Measurements from ENCODE around the gene PTPN18.
"Not testable (repeated sequence)": the region's sequence is repeated elsewhere in the genome, so short reads cannot be mapped to it uniquely, and the experiment has no call there.

Gene PTPN18, protein sequence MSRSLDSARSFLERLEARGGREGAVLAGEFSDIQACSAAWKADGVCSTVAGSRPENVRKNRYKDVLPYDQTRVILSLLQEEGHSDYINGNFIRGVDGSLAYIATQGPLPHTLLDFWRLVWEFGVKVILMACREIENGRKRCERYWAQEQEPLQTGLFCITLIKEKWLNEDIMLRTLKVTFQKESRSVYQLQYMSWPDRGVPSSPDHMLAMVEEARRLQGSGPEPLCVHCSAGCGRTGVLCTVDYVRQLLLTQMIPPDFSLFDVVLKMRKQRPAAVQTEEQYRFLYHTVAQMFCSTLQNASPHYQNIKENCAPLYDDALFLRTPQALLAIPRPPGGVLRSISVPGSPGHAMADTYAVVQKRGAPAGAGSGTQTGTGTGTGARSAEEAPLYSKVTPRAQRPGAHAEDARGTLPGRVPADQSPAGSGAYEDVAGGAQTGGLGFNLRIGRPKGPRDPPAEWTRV

GRCh38 chr2:130355578-130356431 lies at the start of gene PTPN18:
Gene PTPN18 (plus strand): TSS chr2:130356056. CDS start chr2:130356108, 52 bp downstream.
- DNase-seq: peak; percentile 74

DNA sequence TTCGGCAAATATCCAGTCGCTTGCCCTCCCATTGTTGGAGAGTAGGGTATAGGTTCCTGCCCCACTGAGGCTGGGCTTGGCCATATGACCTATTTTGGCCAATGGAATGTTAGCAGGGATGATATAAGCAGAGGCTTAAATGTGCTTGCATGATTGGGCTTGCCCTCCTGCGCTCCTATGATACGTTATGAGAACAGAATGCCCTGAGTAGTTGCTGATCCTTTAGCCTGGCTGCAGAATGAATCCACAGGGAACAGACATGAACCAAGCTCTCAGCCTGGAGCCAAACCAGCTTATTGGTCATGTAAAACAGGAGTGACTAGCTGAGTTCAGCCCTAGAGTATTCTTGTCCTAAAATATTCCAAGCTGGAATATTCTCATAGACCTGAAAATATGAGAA lies 48.0 kb upstream of the PTPN18 start:
- no peak for DNase-seq

GRCh38 chr2:130310881-130311280 lies 45.0 kb upstream of the PTPN18 start:
- no peak for DNase-seq

- DNase-seq: no peak
These were observed 42.0 kb upstream of the PTPN18 start for GRCh38 chr2:130313812-130314334.

DNA sequence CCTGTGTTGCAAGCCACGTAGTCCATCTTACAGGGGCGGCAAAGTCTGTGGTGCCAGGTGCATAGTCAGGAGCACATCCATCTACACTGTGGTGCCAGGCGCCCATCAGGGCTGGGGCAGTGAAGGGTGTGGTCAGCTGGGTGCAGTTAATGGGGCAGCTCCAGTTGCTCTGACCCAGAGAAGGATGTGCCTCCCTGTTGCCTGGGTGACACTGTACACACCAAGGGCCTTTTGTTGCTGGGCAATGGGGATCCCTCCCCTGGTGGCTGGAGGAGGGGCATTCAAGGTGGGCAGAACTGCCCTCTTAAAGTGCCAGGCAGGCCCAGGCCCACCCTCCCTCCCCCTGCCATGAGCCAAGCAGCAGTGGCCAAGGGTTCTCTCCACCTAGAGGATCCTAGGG lies 41.5 kb upstream of the PTPN18 start:
- DNase-seq: no peak

- no peak for DNase-seq
These were observed 39.3 kb upstream of the PTPN18 start for GRCh38 chr2:130316596-130316995.

DNA sequence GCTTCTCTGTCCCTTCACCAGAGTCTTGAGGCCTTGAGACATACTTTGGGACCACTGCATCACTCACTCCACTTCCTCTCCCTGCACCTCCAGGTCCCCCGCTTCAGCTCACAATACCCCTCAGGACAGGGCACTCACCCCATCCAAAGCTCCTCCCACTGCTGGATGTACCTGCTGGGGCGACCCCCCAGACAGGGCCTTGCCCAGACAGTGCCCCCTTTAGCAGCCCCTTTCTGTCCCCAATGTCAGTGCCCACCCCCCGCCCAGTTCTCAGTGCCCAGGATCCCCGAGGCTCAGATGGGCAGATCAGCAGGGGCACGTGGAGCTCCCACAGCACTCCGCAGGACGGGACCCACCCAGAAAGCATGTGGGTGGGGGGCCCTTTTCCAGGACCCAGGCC lies 37.0 kb upstream of the PTPN18 start:
- DNase-seq: no peak

GRCh38 chr2:130319536-130319935 lies 36.3 kb upstream of the PTPN18 start:
- DNase-seq: no peak

DNA sequence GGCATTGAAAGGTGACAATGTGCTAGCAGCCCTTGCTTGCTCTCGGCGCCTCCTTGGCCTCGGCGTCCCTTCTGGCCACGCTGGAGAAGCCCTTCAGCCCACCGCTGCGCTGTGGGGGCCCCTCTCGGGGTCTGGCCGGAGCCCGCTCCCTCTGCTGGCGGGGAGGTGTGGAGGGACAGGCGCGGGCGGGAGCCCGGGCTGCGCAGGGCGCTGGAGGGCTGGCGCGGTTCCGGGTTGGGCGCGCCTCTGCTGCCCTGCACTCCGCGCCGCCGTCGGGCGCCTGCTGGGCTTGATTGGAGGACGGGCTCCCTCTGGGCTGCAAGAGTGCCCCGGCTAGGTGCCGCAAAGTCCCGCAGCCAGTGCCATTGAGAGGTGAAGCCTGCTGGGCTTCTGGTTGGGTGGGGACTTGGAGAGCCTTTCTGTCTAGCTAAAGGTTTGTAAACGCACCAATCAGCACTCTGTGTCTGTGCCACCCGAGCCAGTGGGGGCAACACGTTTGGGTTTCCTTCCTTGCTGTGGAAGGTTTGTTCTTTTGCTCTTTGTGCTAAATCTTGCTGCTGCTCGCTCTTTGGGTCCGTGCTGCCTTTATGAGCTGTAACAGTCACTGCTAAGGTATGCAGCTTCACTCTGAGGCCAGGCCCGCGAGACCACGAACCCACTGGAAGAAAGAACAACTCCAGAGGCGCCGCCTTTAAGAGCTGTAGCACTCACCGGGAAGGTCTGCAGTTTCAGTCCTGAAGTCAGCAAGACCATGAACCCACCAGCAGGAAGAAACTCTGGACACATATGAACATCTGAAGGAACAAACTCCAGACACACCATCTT lies 27.9 kb upstream of the PTPN18 start:
- no peak for DNase-seq

DNA sequence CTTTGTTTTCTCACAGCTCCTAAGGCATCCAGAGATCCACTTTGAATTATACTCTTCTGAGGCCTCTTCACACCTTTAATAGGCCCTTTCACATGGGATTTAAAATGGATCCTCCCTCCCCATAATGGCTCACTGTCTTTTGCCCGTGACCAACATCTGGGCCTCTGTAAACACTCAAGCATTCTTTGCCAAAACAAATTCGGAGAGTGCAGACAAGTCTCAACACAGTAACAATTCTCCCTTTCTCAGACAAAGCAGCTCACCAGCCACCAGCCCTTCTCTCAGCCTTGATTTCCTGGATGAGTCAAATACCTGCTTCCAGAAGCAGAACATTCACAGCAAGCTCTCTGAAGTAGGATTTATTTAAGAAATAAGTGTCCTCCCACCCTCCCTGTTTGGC lies 27.1 kb upstream of the PTPN18 start:
- DNase-seq: peak; percentile 77

- DNase-seq: peak; percentile 66
These were observed 23.4 kb upstream of the PTPN18 start for GRCh38 chr2:130332271-130333073.

GRCh38 chr2:130333253-130333652 lies 22.6 kb upstream of the PTPN18 start:
- not testable (repeated sequence) for DNase-seq

- no peak for DNase-seq
These were observed 21.8 kb upstream of the PTPN18 start for GRCh38 chr2:130334026-130334425.

DNA sequence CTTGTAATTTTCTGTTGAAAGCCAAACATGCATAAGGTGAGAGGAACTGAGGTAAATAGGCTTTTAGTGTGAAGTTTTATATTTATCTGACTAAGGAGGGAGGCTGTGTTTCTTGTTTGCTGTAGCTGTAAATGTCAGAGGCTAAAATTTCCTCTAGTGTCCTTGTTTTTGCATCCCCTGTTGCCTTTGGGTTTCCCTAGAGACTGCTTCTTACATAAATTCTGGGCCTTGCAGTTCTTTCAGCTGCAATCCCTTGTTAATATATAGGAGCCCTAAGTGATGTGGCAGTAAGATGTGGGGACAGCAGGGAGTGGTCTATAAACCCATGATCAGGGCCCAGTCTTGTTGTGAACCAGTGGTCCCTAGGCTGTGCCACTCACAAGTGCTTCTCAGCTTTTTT lies 20.6 kb upstream of the PTPN18 start:
- no peak for DNase-seq

- no peak for DNase-seq
These were observed 19.5 kb upstream of the PTPN18 start for GRCh38 chr2:130336150-130336876.

DNA sequence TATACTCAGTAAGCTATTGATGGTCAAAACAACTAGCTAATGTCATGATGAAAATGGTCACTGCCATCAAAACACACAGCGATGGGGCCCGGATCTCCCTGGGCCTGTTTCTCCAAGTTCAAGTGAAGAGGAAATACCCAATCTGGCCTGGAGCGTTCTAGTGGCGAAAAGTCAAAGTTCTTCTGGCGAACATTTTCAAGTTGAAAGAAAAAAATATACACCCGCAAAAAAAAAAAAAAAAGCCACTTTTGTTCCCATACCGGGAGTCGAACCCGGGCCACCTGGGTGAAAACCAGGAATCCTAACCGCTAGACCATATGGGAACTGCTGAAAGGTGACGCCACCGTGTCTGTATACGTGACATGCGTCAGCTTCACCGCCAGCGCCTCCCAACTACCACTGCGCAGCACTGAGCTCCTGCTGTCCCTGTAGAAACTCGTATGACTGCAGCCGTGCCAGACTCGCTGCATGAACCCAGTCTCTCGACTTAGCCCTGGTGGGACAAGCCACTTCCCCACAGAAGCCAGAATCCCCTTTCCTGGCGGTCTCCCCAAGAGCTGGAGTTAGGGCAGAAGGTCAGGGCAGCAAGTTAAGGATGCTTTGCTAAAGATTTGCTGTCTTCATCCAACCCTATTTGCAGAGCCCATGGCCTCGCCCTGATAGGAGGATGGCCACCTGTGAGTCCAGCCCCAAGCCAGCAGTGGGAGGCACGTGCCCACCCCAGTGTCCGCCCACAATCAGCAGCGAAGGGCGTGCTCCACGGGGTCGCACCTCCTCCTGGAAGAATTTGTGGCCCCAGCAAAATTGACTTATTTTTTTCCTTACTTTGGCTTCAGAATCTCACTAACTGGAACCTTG lies 18.8 kb upstream of the PTPN18 start:
- peak; percentile 88 for DNase-seq

DNA sequence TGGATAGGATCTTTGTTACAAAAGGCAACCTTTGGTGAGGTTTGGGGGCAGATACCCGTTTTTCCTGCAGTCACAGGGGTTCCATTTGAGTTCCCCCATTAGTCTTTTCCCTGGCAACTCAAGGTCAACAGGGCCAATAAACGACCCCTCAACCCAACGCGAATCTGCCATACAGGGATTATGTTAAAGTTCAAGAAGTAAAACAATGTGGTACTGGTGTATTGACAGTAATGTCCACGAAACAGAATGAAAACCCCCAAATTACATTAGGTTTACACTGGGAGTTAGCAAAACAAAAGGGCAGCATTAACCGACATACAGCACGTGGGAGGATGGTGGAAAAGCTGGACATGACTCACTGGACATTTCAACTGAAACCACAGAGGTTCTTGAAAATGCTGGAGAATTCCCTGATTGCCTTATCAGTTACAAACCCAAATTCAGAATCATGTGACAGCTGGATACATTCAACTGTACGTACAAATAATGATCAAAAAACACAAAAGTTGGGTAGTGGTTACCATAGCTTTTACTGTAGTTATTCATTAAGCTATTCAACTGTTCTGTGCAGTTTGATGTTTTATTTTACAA lies 18.0 kb upstream of the PTPN18 start:
- no peak for DNase-seq

GRCh38 chr2:130338793-130339345 lies 17.0 kb upstream of the PTPN18 start:
- DNase-seq: no peak
